ENCODE results near the gene MRPS22.

MRPS22 gene

DNA sequence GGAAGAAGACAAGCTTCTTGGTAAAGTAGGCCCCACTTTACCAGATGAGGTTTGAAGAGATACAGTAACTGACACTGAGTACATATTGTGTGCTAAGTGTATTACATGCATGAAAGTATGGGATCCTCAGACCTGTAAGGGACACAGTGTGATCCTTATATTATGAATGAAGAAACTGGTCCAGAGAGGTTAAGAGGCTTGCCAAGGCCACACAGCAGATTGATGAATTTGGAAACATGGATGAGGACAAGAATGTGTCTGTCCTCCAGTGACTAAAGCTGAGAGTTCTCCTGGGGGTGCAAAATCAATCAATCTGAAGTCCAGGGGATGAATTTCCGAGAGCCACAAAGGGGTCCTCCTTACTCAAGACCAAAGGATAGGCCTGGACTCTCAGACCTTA, 31.4 kb upstream of the MRPS22 start:
- TF ChIP-seq, protein P1, sequence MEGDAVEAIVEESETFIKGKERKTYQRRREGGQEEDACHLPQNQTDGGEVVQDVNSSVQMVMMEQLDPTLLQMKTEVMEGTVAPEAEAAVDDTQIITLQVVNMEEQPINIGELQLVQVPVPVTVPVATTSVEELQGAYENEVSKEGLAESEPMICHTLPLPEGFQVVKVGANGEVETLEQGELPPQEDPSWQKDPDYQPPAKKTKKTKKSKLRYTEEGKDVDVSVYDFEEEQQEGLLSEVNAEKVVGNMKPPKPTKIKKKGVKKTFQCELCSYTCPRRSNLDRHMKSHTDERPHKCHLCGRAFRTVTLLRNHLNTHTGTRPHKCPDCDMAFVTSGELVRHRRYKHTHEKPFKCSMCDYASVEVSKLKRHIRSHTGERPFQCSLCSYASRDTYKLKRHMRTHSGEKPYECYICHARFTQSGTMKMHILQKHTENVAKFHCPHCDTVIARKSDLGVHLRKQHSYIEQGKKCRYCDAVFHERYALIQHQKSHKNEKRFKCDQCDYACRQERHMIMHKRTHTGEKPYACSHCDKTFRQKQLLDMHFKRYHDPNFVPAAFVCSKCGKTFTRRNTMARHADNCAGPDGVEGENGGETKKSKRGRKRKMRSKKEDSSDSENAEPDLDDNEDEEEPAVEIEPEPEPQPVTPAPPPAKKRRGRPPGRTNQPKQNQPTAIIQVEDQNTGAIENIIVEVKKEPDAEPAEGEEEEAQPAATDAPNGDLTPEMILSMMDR (IDR thresholded peaks at IDR 0.05; ENCODE audit: low read depth, low read length): no peak
- H3K4me3 ChIP-seq (ENCODE audit: low read depth, low read length): no peak overlapping the region

DNA sequence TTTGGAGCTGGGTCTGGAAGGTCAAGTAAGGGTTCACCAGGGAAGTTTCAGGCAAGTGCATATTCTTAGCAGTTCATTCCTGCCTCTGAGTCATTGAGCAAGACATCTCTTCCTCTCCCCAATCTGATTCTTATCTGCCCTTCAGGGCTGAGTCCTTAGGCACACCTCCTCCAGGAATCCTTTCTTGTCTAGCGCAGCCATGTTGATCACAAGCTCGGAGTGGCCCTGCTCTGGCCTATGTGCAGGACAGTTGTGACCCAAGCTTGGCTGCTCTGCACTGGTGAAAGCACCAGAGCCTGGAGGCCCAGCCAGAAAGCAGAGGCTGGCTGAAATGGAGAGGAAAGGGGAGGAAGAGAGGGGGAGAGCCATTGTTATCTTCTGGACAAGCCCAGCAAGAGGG, 30.9 kb upstream of the MRPS22 start:
- TF ChIP-seq, protein P1 (IDR thresholded peaks at IDR 0.05; ENCODE audit: low read depth, low read length): no peak
- no peak overlapping the region for H3K4me3 ChIP-seq (ENCODE audit: low read depth, low read length)

DNA sequence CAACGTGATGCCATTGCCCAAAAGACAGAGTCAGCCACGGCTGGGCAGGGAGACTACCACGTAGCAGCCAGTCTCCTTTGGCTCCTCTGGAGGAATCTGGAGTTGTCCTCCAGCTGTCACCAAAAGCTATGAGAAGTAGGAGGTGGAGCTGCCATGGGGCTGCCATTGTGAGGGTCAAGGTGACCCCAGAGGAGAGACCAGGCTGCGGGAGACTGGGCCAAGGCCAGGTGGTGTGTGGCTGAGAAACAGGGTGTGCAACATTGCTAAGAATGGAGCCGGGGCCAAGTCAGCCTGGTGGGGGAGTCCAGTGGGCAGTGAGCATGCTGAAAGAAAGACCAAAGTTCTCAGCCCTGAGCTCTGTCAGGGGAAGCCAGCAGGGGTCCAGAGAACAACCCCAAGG, 29.9 kb upstream of the MRPS22 start:
- TF ChIP-seq, protein P1 (IDR thresholded peaks at IDR 0.05; ENCODE audit: low read depth, low read length): no peak
- H3K4me3 ChIP-seq (ENCODE audit: low read depth, low read length): no peak overlapping the region

- TF ChIP-seq, protein P1 (IDR thresholded peaks at IDR 0.05; ENCODE audit: low read depth, low read length): no peak
- no peak overlapping the region for H3K4me3 ChIP-seq (ENCODE audit: low read depth, low read length)
Measured at GRCh38 chr3:139317215-139317614, 26.6 kb upstream of the MRPS22 start.

GRCh38 chr3:139317660-139318430, 26.0 kb upstream of the MRPS22 start:
- no peak overlapping the region for H3K4me3 ChIP-seq (ENCODE audit: low read depth, low read length)

DNA sequence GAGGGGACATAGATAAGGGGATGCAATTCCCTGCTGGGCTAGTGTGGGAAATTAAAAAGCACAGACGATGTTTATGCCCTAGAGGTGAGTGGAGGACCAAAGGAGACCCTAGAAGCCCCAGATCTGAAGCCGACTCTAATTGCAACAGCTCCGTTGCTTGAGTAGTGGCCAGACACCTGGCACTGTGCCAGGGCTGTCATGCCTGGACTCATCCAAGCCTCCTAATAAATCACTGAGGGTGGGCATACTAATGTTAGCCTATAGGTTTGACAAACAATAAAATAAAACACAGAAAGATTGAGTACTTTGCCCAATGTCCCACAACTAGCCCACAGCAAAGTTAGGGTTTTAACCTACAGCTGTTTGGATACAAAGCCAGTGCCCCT, 25.4 kb upstream of the MRPS22 start:
- H3K4me3 ChIP-seq (ENCODE audit: low read depth, low read length): no peak overlapping the region
- TF ChIP-seq, protein P1 (IDR thresholded peaks at IDR 0.05; ENCODE audit: low read depth, low read length): no peak

More at GRCh38 chr3:139317660-139318430, 26.0 kb upstream of the MRPS22 start:
- TF ChIP-seq, protein P1 (IDR thresholded peaks at IDR 0.05; ENCODE audit: low read depth, low read length): no peak

DNA sequence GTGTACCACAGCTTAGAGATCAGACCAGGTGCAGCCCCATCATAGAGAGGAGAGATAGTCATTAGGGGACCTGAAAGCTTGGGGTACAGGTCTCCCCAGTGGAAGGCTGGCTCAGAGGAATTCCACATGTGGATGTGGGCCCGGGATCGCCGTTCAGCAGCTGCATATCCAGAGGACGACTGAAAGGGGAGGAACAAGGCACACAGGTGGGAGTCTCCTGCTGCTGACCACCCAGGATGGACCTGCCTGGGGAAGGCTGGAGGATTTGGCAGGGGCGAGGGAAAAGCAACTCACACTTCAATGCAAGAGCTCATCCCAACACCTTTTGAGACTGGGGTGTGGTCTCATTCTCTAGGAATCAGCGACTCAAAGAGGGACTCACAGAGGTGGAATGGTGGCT, 25.0 kb upstream of the MRPS22 start:
- TF ChIP-seq, protein P1 (IDR thresholded peaks at IDR 0.05; ENCODE audit: low read depth, low read length): no peak
- no peak overlapping the region for H3K4me3 ChIP-seq (ENCODE audit: low read depth, low read length)
